Stomach (tissue), 4 donors: ENCODE results near the gene ERVH48-1.

Source experiments
- EP300 ChIP-seq: sonication (generic); formaldehyde crosslinking; IDR thresholded peaks from one replicate; pipeline ENCODE4 v1.6.1; 2017; ENCODE audit warnings: antibody characterized with exemption
- TF ChIP-seq, protein P1 (sequence below), 7 experiments: fragments of 450-650 bp in 4 of 7; fragments of 200-600 bp in 3 of 7; sonication (generic) in 3 of 7; IDR thresholded peaks; one replicate each; pipeline ENCODE4 v1.5.1; 2016 to 2019; ENCODE audit warnings: antibody characterized with exemption in 7 of 7, control low read depth in 2 of 7, mild to moderate bottlenecking in 1 of 7

DNA sequence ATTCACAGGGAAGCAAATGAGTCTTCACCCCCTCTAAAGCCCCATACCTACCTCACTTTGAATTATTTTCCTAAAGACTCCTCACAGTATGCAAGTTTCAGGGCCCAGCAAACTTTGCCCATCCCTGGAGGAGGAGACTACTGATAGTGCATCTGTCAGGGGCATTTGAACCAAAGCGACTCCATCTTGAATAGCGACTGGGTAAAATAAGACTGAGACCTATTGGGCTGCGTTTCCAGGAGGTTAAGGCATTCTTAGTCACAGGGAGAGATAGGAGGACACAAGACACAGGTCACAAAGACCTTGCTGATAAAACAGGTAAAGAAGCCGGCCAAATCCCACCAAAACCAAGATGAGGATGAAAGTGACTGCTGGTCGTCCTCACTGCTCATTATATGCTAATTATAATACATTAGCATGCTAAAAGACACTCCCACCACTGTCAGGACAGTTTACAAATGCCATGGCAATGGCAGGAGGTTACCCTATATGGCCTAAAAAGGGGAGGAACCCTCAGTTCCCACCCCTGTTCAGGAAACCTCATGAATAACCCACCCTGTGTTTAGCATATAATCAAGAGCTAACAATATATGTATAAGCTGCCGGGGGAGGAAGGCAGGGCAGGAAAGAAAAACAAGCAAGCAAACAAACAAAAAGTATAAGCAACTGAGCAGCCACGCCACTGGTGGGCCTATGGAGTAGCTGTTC lies 45.7 kb upstream of the ERVH48-1 start:
- TF ChIP-seq, protein P1, sequence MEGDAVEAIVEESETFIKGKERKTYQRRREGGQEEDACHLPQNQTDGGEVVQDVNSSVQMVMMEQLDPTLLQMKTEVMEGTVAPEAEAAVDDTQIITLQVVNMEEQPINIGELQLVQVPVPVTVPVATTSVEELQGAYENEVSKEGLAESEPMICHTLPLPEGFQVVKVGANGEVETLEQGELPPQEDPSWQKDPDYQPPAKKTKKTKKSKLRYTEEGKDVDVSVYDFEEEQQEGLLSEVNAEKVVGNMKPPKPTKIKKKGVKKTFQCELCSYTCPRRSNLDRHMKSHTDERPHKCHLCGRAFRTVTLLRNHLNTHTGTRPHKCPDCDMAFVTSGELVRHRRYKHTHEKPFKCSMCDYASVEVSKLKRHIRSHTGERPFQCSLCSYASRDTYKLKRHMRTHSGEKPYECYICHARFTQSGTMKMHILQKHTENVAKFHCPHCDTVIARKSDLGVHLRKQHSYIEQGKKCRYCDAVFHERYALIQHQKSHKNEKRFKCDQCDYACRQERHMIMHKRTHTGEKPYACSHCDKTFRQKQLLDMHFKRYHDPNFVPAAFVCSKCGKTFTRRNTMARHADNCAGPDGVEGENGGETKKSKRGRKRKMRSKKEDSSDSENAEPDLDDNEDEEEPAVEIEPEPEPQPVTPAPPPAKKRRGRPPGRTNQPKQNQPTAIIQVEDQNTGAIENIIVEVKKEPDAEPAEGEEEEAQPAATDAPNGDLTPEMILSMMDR (IDR thresholded peaks at IDR 0.05) = no peak
- TF ChIP-seq EP300 = no peak
